ENCODE results near the gene PRKAR2B.

Gene PRKAR2B

DNA sequence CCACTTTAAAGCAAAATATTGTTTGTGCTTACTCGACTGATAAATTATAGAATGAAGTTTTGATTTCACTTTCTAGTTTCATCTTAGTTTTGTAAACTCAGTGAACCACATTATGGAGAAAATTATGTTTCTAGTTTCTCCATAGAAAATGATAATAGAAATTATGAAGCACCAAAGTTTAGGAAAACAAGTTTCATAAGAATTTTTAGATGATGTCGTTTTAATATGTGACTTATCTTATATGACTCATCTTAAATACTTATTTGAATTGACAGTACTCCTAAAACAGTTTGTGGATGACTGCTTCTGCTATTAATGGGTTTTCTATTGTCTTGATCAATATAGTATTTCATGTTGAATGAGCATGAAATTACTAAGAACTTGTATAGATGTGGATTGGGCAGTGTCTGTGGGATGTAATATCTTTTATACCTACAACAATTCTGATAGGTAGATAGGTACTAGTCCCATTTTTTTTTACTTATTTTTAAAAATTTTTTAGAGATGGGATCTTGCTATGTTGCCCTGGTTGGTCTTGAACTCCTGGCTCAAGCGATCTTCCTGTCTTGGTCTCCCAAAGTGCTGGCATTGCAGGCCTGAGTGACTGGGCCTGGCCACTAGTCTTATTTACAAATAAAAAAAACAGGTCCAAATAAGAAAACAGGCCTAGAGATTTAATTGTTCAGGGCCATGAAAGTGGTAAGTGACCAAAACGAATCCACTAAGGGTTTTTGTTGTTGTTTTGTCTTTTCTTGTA, 127.9 kb downstream of the PRKAR2B start:
- no peak for FAIRE-seq
- DNase-seq (ENCODE audit: insufficient read length, low spot score) = no peak

GRCh38 chr7:107173191-107173590, 128.7 kb downstream of the PRKAR2B start:
- no peak for DNase-seq (ENCODE audit: insufficient read length, low spot score)
- no peak for FAIRE-seq

- FAIRE-seq (no peak), DNase-seq (ENCODE audit: insufficient read length, low spot score) (no peak)
Measured at GRCh38 chr7:107173691-107174406, 129.3 kb downstream of the PRKAR2B start.

- DNase-seq (ENCODE audit: insufficient read length, low spot score) (peak; percentile 12), FAIRE-seq (no peak)
Measured at GRCh38 chr7:107179326-107180164, 135.0 kb downstream of the PRKAR2B start.

GRCh38 chr7:107180378-107180777, 135.9 kb downstream of the PRKAR2B start:
- peak; percentile 10 for DNase-seq (ENCODE audit: insufficient read length, low spot score)
- no peak for FAIRE-seq

GRCh38 chr7:107181172-107181571, 136.7 kb downstream of the PRKAR2B start:
- FAIRE-seq (no peak), DNase-seq (ENCODE audit: insufficient read length, low spot score) (no peak)

GRCh38 chr7:107185716-107186115, 141.2 kb downstream of the PRKAR2B start:
- no peak for DNase-seq (ENCODE audit: insufficient read length, low spot score)
- FAIRE-seq = no peak

DNA sequence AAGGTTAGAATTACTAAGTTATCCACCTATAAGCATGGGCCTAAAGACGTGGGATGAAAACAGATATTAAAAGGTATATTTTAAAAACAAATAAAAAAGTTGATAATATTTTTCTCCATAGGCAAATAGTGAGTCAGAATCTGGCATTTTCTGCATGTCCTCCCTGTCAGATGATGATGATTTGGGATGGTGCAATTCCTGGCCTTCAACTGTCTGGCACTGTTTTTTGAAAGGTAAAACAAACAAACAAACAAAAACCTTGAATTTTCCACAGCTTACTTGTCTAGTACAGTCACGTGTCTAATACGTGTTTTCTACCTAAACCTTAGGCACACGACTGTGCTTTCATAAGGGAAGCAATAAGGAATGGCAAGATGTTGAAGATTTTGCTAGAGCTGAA, 141.7 kb downstream of the PRKAR2B start:
- FAIRE-seq (no peak), DNase-seq (ENCODE audit: insufficient read length, low spot score) (no peak)

DNA sequence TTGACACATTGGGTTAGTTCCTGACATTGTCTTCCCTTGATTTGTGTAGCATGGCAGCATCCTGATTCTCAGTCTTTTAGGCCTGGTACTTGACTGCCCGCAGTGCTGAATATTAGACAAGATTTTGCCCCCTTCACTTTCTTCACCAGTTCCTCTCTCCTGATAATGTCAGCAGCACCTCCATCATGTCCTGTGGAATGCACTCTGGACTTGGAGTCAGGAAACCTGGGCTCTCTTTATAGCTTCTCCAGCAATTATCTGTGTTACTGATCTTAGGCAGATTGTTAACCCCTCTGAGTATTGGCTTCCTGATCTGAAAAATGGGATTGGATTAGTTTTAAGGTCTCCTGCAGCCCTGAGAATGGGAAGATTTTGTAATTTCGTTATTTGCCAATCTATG, 143.3 kb downstream of the PRKAR2B start:
- no peak for FAIRE-seq

DNA sequence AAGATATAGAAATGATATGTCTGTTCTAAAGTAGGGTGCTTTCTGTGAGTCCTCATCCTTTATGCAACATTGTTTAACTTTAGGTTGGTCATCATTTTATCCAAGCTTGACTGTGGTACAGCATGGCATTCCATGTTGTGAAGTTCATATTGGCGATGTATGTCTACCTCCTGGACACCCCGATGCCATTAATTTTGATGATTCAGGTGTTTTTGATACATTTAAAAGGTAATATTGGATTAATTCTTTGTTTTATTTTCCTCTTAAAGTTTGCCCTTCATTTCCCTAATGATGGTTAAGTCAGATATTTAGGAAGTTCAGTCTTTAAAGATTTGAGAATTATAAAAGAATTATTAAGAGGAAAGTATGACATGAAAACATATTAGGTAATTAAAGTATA, 145.6 kb downstream of the PRKAR2B start:
- FAIRE-seq = no peak
- no peak for DNase-seq (ENCODE audit: insufficient read length, low spot score)

More for the DNA sequence above, 143.3 kb downstream of the PRKAR2B start:
- DNase-seq (ENCODE audit: insufficient read length, low spot score) = no peak

- FAIRE-seq (no peak), DNase-seq (ENCODE audit: insufficient read length, low spot score) (no peak)
Measured at GRCh38 chr7:107194052-107194451, 149.5 kb downstream of the PRKAR2B start.

GRCh38 chr7:107196834-107197610, 152.5 kb downstream of the PRKAR2B start:
- FAIRE-seq (no peak), DNase-seq (ENCODE audit: insufficient read length, low spot score) (no peak)

GRCh38 chr7:107201795-107202450, 157.4 kb downstream of the PRKAR2B start:
- DNase-seq (ENCODE audit: insufficient read length, low spot score) (peak; percentile 23), FAIRE-seq (no peak)

- DNase-seq (ENCODE audit: insufficient read length, low spot score) = no peak
Measured at GRCh38 chr7:107203607-107204006, 159.1 kb downstream of the PRKAR2B start.

GRCh38 chr7:107206136-107206535, 161.6 kb downstream of the PRKAR2B start:
- FAIRE-seq = no peak
- no peak for DNase-seq (ENCODE audit: insufficient read length, low spot score)

More at GRCh38 chr7:107203607-107204006, 159.1 kb downstream of the PRKAR2B start:
- FAIRE-seq = no peak

DNA sequence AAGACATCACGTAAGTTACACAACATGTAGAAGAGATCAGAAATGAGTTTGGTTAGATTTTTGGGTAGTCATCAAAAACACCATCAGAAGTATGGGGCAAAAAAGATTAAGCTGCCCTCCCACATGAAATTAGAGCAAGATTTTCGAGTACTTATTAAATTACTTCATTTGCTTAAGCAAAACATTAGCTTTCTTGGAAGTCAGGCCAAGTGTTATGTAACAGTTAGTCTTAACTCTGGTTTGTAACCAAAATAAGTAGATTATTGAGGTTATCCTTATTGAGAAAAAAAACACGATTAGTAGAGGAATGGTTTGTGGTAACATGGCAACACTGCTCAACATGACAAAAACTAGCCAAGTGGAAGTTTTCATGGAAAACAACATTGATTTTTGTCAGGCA, 162.2 kb downstream of the PRKAR2B start:
- FAIRE-seq (no peak), DNase-seq (ENCODE audit: insufficient read length, low spot score) (no peak)

GRCh38 chr7:107207459-107207858, 163.0 kb downstream of the PRKAR2B start:
- FAIRE-seq (no peak), DNase-seq (ENCODE audit: insufficient read length, low spot score) (no peak)

DNA sequence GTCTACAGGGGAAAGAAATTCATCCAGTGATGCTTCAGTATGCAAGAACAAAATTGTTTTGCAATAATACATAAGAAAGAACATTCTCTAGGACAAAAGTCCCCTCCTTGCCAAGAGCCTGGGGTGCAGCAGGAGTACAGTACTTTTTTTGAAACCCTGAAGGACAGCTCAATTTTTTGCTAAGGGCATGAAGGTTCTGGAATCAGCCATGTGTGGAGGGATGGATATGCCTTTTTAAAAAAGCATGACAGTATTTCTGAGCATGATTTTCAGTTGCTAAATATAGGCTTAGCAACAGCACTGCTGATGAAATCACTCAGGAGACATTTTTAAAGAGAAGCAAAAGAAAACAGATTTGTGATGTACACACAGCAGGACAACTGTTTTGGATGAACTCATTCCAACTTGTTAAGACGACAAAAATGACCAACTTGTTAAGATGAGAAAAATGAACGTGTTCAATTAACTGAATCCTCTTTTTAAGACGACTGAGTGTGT, 163.6 kb downstream of the PRKAR2B start:
- DNase-seq (ENCODE audit: insufficient read length, low spot score) (no peak), FAIRE-seq (no peak)

DNA sequence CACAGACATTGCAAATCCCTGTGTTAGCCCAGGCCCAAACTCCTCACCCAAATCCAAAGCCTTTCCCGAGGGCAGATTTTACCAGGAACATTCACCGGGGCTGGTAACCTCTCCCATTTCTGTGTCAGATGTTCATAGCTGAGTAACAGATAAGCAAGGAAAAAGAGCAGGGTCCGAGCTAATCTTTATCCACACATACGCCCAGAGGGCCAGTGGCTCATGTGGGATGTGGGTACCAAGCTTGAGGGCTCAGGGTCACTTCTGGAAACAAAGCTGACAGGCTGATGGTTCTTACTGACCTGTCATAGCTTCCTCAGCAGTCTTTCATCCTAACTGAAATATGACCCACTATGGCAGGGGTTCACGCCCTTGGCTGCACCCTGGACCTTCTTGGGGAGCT, 164.1 kb downstream of the PRKAR2B start:
- no peak for FAIRE-seq
- DNase-seq (ENCODE audit: insufficient read length, low spot score) = no peak

- no peak for DNase-seq (ENCODE audit: insufficient read length, low spot score)
- no peak for FAIRE-seq
Measured at GRCh38 chr7:107209565-107209964, 165.1 kb downstream of the PRKAR2B start.

Data from HTR-8/SVneo (cell line).